Measurements from ENCODE around the gene OOSP4A. TPM values are rescaled to one million over a fixed set of nuclear protein-coding genes. Genes with fewer than 3 reads are reported as not detected.

Gene OOSP4A
- not detected for total RNA-seq

- Histone ChIP-seq H3K4me1 (no peaks in the 10 kb centered on the region), H3K4me3 (no peak within 1 kb of the TSS), H3K36me3 (no peaks in the 10 kb centered on the region), H3K27me3 (no peaks in the 10 kb centered on the region), H3K9me3 (no peaks in the 10 kb centered on the region), H3K27ac (no peak within 1 kb of the TSS)
- in situ Hi-C loops (cut with MboI; ENCODE audit: low sequenced_read_pairs in 4 of 4) = no loop called here
- intact Hi-C loops (cut with DNase I; ENCODE audit: low total_unique reads) = no loop called here
- DNase-seq (no peak), ATAC-seq (no peak)
- TF ChIP-seq CTCF (IDR thresholded peaks at IDR 0.05 in 4 of 5, conservative IDR thresholded peaks at IDR 0.05 in 1 of 5) (no peak), POLR2A (IDR thresholded peaks at IDR 0.05) (no peak)
These were observed at the start of gene OOSP4A for GRCh38 chr11:59963733-59964132. OOSP4A (plus strand) TSS chr11:59964033; CDS start chr11:59964033, 0 bp downstream.

- Histone ChIP-seq H3K27ac (no peak overlapping the region), H3K27me3 (no peaks in the 10 kb centered on the region), H3K9me3 (peaks cover 0 to 8% (median 0%) of the 10 kb centered on the region in 3 donors), H3K4me3 (no peak overlapping the region), H3K36me3 (no peaks in the 10 kb centered on the region), H3K4me1 (no peaks in the 10 kb centered on the region)
- in situ Hi-C loops (cut with MboI; ENCODE audit: low sequenced_read_pairs in 4 of 4) (no loop called here), intact Hi-C loops (cut with DNase I; ENCODE audit: low total_unique reads) (no loop called here)
- DNase-seq = no peak
- ATAC-seq = no peak
- no peak for TF ChIP-seq POLR2A (IDR thresholded peaks at IDR 0.05)
- TF ChIP-seq CTCF (IDR thresholded peaks at IDR 0.05 in 4 of 5, conservative IDR thresholded peaks at IDR 0.05 in 1 of 5) = no peak
These were observed 45.4 kb upstream of the OOSP4A start for GRCh38 chr11:59918480-59918879.

- intact Hi-C loops (cut with DNase I; ENCODE audit: low total_unique reads) = no loop called here
- no peaks in the 10 kb centered on the region for H3K27me3 ChIP-seq
- no peaks in the 10 kb centered on the region for H3K4me1 ChIP-seq
- H3K36me3 ChIP-seq = no peaks in the 10 kb centered on the region
- ATAC-seq (no peak), DNase-seq (no peak)
- H3K27ac ChIP-seq = no peak overlapping the region
- TF ChIP-seq CTCF (IDR thresholded peaks at IDR 0.05 in 4 of 5, conservative IDR thresholded peaks at IDR 0.05 in 1 of 5) = no peak
- no peak for TF ChIP-seq POLR2A (IDR thresholded peaks at IDR 0.05)
- no peak overlapping the region for H3K4me3 ChIP-seq
- peaks cover 0 to 14% (median 3%) of the 10 kb centered on the region in 3 donors for H3K9me3 ChIP-seq
- in situ Hi-C loops (cut with MboI; ENCODE audit: low sequenced_read_pairs in 4 of 4) = no loop called here
These were observed 44.7 kb upstream of the OOSP4A start for GRCh38 chr11:59918987-59919589.

GRCh38 chr11:59923813-59924212, 40.0 kb upstream of the OOSP4A start:
- Histone ChIP-seq H3K4me3 (no peak overlapping the region), H3K9me3 (peaks cover 0 to 16% (median 3%) of the 10 kb centered on the region in 3 donors), H3K27me3 (no peaks in the 10 kb centered on the region), H3K27ac (no peak overlapping the region), H3K36me3 (no peaks in the 10 kb centered on the region), H3K4me1 (no peaks in the 10 kb centered on the region)
- TF ChIP-seq CTCF (IDR thresholded peaks at IDR 0.05 in 4 of 5, conservative IDR thresholded peaks at IDR 0.05 in 1 of 5) = no peak
- TF ChIP-seq POLR2A (IDR thresholded peaks at IDR 0.05) = no peak
- no peak for DNase-seq
- no peak for ATAC-seq
- in situ Hi-C loops (cut with MboI; ENCODE audit: low sequenced_read_pairs in 4 of 4) (no loop called here), intact Hi-C loops (cut with DNase I; ENCODE audit: low total_unique reads) (no loop called here)

GRCh38 chr11:59931688-59932087, 32.1 kb upstream of the OOSP4A start:
- Histone ChIP-seq H3K36me3 (no peaks in the 10 kb centered on the region), H3K27ac (no peak overlapping the region), H3K27me3 (no peaks in the 10 kb centered on the region), H3K4me1 (no peaks in the 10 kb centered on the region), H3K4me3 (no peak overlapping the region), H3K9me3 (no peaks in the 10 kb centered on the region)
- DNase-seq (no peak), ATAC-seq (no peak)
- TF ChIP-seq POLR2A (IDR thresholded peaks at IDR 0.05) = no peak
- no peak for TF ChIP-seq CTCF (IDR thresholded peaks at IDR 0.05 in 4 of 5, conservative IDR thresholded peaks at IDR 0.05 in 1 of 5)
- intact Hi-C loops (cut with DNase I; ENCODE audit: low total_unique reads) = no loop called here
- in situ Hi-C loops (cut with MboI; ENCODE audit: low sequenced_read_pairs in 4 of 4) = no loop called here

All from gastrocnemius medialis (tissue), 4 donors.